ENCODE data around the gene PSMB11.
A peak's percentile ranks its signal among the peaks of the same experiment; 100 is the strongest.

DNA sequence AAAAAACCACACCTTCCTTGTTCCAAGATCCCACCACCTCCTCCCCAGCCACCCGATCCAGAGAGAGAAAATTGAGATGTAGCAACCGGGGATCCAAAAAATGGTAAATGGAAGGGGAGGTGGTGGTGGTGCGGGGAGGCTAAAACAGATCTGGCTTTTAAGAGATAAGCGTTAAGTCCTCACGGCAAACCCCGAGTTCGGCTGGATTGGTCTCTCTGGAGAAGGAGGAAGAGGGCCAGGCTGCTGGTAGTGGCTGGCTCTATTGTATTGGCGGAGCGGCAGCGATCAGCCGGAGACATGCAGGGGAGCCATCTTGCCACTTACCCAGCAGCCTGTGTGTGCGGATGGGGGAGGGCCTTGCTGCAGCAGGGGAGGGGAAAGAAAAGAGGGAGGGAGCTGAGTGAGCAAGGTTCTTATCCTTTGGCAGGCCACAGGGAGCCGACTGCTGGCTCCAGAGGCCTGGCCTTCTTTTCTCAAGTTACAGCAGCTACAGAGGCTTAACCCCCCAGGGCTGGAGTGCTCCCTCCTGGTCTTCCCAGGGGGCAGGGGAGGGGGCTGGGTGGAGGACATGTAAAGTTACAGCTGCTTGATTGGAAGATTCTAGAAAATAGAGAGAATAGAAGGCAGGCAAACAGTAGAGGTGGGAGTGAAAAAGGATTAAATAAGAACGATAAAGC, 29.4 kb downstream of the PSMB11 start:
- TF ChIP-seq, protein P1, sequence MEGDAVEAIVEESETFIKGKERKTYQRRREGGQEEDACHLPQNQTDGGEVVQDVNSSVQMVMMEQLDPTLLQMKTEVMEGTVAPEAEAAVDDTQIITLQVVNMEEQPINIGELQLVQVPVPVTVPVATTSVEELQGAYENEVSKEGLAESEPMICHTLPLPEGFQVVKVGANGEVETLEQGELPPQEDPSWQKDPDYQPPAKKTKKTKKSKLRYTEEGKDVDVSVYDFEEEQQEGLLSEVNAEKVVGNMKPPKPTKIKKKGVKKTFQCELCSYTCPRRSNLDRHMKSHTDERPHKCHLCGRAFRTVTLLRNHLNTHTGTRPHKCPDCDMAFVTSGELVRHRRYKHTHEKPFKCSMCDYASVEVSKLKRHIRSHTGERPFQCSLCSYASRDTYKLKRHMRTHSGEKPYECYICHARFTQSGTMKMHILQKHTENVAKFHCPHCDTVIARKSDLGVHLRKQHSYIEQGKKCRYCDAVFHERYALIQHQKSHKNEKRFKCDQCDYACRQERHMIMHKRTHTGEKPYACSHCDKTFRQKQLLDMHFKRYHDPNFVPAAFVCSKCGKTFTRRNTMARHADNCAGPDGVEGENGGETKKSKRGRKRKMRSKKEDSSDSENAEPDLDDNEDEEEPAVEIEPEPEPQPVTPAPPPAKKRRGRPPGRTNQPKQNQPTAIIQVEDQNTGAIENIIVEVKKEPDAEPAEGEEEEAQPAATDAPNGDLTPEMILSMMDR (IDR thresholded peaks at IDR 0.05) = peak in 1 of 4 experiments; percentile 2
- TF ChIP-seq POLR2A (IDR thresholded peaks at IDR 0.05) = peak; percentile 42 to 48

All from uterus (tissue), 2 donors.